ENCODE measurements around the gene TMEM132E. TPM values are rescaled to one million over a fixed set of nuclear protein-coding genes. Genes with fewer than 3 reads are reported as not detected.

The TMEM132E gene
- total and polyA plus RNA-seq, 2 experiments from 2014 or later: 0.16 to 0.45 TPM

DNA sequence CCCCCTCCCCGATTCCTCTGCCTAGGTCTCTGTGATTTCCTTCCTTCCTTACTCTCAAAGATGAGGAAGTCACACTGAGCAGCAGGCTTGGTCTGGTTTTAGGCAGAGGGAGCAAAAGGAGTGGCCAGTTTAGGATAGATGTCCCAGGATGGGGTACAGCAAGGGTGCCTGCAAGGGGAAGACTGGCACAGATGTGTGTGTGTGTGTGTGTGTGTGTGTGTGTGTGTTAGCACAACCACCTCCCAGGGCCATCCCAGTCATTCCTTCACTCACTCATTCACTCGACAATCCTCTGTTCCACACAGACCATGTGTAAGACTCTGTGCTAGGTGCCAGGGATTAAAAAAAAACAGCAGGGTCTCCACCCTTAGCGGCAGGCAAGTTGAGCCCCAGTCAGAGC lies 35.9 kb downstream of the TMEM132E start:
- Mint-ChIP-seq H3K27ac (no peak overlapping the region), H3K27me3 (ENCODE audit: insufficient read depth, low read depth, poor library complexity) (peaks cover 16% of the 10 kb centered on the region), H3K4me1 (peaks cover 50% of the 10 kb centered on the region), H3K4me3 (no peak overlapping the region; the same call in 2 of the 3 replicates), H3K36me3 (ENCODE audit: low read depth) (no peaks in the 10 kb centered on the region), H3K9me3 (no peaks in the 10 kb centered on the region)
- no peak overlapping the region for H3K27ac ChIP-seq (ENCODE audit: low read depth)
- H3K9me2 ChIP-seq (ENCODE audit: insufficient read depth): no peaks in the 10 kb centered on the region
- no peaks in the 10 kb centered on the region for H3F3A ChIP-seq (replicated peaks; ENCODE audit: low read depth)
- no peak overlapping the region for H3K4me3 ChIP-seq
- peak overlapping the region; percentile 73 for H3K4me2 ChIP-seq
- TF ChIP-seq, protein P1, sequence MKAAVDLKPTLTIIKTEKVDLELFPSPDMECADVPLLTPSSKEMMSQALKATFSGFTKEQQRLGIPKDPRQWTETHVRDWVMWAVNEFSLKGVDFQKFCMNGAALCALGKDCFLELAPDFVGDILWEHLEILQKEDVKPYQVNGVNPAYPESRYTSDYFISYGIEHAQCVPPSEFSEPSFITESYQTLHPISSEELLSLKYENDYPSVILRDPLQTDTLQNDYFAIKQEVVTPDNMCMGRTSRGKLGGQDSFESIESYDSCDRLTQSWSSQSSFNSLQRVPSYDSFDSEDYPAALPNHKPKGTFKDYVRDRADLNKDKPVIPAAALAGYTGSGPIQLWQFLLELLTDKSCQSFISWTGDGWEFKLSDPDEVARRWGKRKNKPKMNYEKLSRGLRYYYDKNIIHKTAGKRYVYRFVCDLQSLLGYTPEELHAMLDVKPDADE (IDR thresholded peaks at IDR 0.05): no peak
- no peak for TF ChIP-seq JUNB (IDR thresholded peaks at IDR 0.05; ENCODE audit: unreplicated experiment)
- TF ChIP-seq NANOG (IDR thresholded peaks at IDR 0.05; ENCODE audit: borderline replicate concordance): no peak
- TF ChIP-seq POLR2AphosphoS5 (IDR thresholded peaks at IDR 0.05; ENCODE audit: low read depth): no peak
- H3K79me2 ChIP-seq (replicated peaks; ENCODE audit: insufficient read depth): no peaks in the 10 kb centered on the region
- no peak overlapping the region for H2AFZ ChIP-seq
- peaks cover 34% of the 10 kb centered on the region for H3K4me1 ChIP-seq (ENCODE audit: insufficient read depth)
- H3K27me3 ChIP-seq (ENCODE audit: insufficient read depth): 0 out of 2 replicates have a peak, but pooled peaks cover 4% of the 10 kb centered on the region
- ATAC-seq: no peak
- no peaks in the 10 kb centered on the region for H4K20me1 ChIP-seq (replicated peaks; ENCODE audit: insufficient read depth)
- no peak for DNase-seq (ENCODE audit: low spot score)
- H3K36me3 ChIP-seq (ENCODE audit: insufficient read depth): no peaks in the 10 kb centered on the region

DNA sequence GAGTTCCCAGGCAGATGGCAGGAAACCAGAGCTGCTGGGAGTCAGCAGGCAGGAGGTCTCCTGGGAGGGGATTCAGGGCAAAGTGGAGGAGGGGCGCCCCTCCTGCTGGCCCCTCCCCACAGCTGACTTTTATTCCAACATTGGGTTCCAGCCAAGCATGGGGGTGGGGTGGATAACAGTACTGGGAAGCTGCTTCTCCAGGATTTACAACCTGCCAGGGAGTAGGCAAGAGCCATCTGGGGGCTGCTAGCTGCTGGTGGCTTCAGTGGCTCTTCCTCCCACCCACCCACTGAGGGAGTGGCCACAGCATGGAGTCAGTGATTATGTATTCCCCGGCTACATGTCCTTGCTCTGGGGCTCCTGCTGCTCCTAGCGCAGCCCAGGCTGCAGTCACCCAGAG lies 36.8 kb downstream of the TMEM132E start:
- Mint-ChIP-seq H3K9me3 (no peaks in the 10 kb centered on the region), H3K4me3 (peak overlapping the region; percentile 23; the same call in 2 of the 3 replicates), H3K27ac (no peak overlapping the region), H3K36me3 (ENCODE audit: low read depth) (no peaks in the 10 kb centered on the region), H3K4me1 (peaks cover 51% of the 10 kb centered on the region), H3K27me3 (ENCODE audit: insufficient read depth, low read depth, poor library complexity) (peaks cover 16% of the 10 kb centered on the region)
- Histone ChIP-seq H3K4me1 (ENCODE audit: insufficient read depth) (peaks cover 34% of the 10 kb centered on the region), H2AFZ (peak overlapping the region; percentile 87), H3K79me2 (replicated peaks; ENCODE audit: insufficient read depth) (no peaks in the 10 kb centered on the region), H3K9me2 (ENCODE audit: insufficient read depth) (no peaks in the 10 kb centered on the region), H3K4me3 (peak overlapping the region; percentile 28; the same call in 1 of the 2 replicates), H3K36me3 (ENCODE audit: insufficient read depth) (no peaks in the 10 kb centered on the region), H3K27ac (ENCODE audit: low read depth) (no peak overlapping the region), H3K27me3 (ENCODE audit: insufficient read depth) (0 out of 2 replicates have a peak, but pooled peaks cover 4% of the 10 kb centered on the region), H3F3A (replicated peaks; ENCODE audit: low read depth) (no peaks in the 10 kb centered on the region), H4K20me1 (replicated peaks; ENCODE audit: insufficient read depth) (no peaks in the 10 kb centered on the region), H3K4me2 (peak overlapping the region; percentile 73)
- ATAC-seq (peak; percentile 47), DNase-seq (ENCODE audit: low spot score) (peak; percentile 64)
- TF ChIP-seq STAT1 (IDR thresholded peaks at IDR 0.05; ENCODE audit: unreplicated experiment): no peak
- TF ChIP-seq, protein P1 (IDR thresholded peaks at IDR 0.05): no peak
- no peak for TF ChIP-seq EZH2 (IDR thresholded peaks at IDR 0.05; ENCODE audit: low read depth, unreplicated experiment)
- no peak for TF ChIP-seq REST (IDR thresholded peaks at IDR 0.05; ENCODE audit: unreplicated experiment)
- TF ChIP-seq ZNF114 (CRISPR knock-in tag; IDR thresholded peaks at IDR 0.05): no peak
- no peak for TF ChIP-seq POLR2AphosphoS5 (IDR thresholded peaks at IDR 0.05; ENCODE audit: low read depth)
- TF ChIP-seq, protein P2, sequence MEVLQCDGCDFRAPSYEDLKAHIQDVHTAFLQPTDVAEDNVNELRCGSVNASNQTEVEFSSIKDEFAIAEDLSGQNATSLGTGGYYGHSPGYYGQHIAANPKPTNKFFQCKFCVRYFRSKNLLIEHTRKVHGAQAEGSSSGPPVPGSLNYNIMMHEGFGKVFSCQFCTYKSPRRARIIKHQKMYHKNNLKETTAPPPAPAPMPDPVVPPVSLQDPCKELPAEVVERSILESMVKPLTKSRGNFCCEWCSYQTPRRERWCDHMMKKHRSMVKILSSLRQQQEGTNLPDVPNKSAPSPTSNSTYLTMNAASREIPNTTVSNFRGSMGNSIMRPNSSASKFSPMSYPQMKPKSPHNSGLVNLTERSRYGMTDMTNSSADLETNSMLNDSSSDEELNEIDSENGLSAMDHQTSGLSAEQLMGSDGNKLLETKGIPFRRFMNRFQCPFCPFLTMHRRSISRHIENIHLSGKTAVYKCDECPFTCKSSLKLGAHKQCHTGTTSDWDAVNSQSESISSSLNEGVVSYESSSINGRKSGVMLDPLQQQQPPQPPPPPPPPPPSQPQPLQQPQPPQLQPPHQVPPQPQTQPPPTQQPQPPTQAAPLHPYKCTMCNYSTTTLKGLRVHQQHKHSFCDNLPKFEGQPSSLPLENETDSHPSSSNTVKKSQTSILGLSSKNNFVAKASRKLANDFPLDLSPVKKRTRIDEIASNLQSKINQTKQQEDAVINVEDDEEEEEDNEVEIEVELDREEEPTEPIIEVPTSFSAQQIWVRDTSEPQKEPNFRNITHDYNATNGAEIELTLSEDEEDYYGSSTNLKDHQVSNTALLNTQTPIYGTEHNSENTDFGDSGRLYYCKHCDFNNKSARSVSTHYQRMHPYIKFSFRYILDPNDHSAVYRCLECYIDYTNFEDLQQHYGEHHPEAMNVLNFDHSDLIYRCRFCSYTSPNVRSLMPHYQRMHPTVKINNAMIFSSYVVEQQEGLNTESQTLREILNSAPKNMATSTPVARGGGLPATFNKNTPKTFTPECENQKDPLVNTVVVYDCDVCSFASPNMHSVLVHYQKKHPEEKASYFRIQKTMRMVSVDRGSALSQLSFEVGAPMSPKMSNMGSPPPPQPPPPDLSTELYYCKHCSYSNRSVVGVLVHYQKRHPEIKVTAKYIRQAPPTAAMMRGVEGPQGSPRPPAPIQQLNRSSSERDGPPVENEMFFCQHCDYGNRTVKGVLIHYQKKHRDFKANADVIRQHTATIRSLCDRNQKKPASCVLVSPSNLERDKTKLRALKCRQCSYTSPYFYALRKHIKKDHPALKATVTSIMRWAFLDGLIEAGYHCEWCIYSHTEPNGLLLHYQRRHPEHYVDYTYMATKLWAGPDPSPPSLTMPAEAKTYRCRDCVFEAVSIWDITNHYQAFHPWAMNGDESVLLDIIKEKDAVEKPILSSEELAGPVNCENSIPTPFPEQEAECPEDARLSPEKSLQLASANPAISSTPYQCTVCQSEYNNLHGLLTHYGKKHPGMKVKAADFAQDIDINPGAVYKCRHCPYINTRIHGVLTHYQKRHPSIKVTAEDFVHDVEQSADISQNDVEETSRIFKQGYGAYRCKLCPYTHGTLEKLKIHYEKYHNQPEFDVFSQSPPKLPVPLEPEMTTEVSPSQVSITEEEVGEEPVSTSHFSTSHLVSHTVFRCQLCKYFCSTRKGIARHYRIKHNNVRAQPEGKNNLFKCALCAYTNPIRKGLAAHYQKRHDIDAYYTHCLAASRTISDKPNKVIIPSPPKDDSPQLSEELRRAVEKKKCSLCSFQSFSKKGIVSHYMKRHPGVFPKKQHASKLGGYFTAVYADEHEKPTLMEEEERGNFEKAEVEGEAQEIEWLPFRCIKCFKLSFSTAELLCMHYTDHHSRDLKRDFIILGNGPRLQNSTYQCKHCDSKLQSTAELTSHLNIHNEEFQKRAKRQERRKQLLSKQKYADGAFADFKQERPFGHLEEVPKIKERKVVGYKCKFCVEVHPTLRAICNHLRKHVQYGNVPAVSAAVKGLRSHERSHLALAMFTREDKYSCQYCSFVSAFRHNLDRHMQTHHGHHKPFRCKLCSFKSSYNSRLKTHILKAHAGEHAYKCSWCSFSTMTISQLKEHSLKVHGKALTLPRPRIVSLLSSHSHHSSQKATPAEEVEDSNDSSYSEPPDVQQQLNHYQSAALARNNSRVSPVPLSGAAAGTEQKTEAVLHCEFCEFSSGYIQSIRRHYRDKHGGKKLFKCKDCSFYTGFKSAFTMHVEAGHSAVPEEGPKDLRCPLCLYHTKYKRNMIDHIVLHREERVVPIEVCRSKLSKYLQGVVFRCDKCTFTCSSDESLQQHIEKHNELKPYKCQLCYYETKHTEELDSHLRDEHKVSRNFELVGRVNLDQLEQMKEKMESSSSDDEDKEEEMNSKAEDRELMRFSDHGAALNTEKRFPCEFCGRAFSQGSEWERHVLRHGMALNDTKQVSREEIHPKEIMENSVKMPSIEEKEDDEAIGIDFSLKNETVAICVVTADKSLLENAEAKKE (CRISPR knock-in tag; IDR thresholded peaks at IDR 0.05): no peak
- TF ChIP-seq EZH2phosphoT487 (IDR thresholded peaks at IDR 0.05; ENCODE audit: unreplicated experiment): no peak
